CD4-positive, alpha-beta T cell (primary cell): ENCODE results near the gene MEX3A. TPM values are rescaled to one million over a fixed set of nuclear protein-coding genes. Genes with fewer than 3 reads are reported as not detected.
"Not testable (repeated sequence)": the region's sequence is repeated elsewhere in the genome, so short reads cannot be mapped to it uniquely, and the experiment has no call there.

ENCODE experiments used
- ATAC-seq: fragments of 200-7000 bp; cut with Tn5 transposase; one replicate; pipeline ENCODE4 v1.10.0; 2022; ENCODE audit warnings: mild to moderate bottlenecking; ENCODE audit not compliant: poor library complexity
- CTCF ChIA-PET: fragments of 350-600 bp; sonication (Branson Sonifier 250); formaldehyde crosslinking; loops from one replicate; lab custom pipeline; 2021; ENCODE audit warnings: antibody characterized with exemption, inconsistent platforms; lab: Charles Lee
- POLR2A ChIA-PET: fragments of 350-600 bp; sonication (Branson Sonifier 250); formaldehyde crosslinking; loops from one replicate; lab custom pipeline; 2021; ENCODE audit warnings: antibody characterized with exemption, inconsistent platforms; lab: Charles Lee
- DNase-seq, 14 experiments: peaks; one replicate each; pipeline ENCODE4 v3.0.0-alpha.2; 2013 to 2020; ENCODE audit warnings: mixed read lengths in 2 of 14
- H3K27ac ChIP-seq, 2 donors: one replicate each; pipeline versions ENCODE4 v1.5.1 to v1.7.0; 2013; ENCODE audit warnings: low read length in 2 of 2, low read depth in 1 of 2, mild to moderate bottlenecking in 1 of 2
- H3K27me3 ChIP-seq, 2 experiments: 1 replicate in 1 of 2; 2 replicates in 1 of 2; pipeline versions ENCODE4 v1.6.1 to v1.7.0; 2013; ENCODE audit warnings: low read length in 2 of 2, control low read depth in 1 of 2, mild to moderate bottlenecking in 1 of 2, moderate library complexity in 1 of 2; ENCODE audit not compliant: insufficient read depth in 2 of 2, control insufficient read depth in 1 of 2
- H3K36me3 ChIP-seq: one replicate; pipeline ENCODE4 v1.6.1; 2013; ENCODE audit warnings: low read length, control low read depth; ENCODE audit not compliant: insufficient read depth
- H3K4me1 ChIP-seq: one replicate; pipeline ENCODE4 v1.6.1; 2013; ENCODE audit warnings: low read length, control low read depth; ENCODE audit not compliant: insufficient read depth
- H3K4me3 ChIP-seq: one replicate; pipeline ENCODE4 v1.5.1; 2013; ENCODE audit warnings: mild to moderate bottlenecking, low read length, moderate library complexity
- H3K9me3 ChIP-seq, 2 experiments: 1 replicate in 1 of 2; 2 replicates in 1 of 2; pipeline versions ENCODE4 v1.6.1 to v1.7.0; 2013; ENCODE audit warnings: low read length in 2 of 2, mild to moderate bottlenecking in 2 of 2, control low read depth in 1 of 2, moderate library complexity in 1 of 2; ENCODE audit not compliant: control insufficient read depth in 1 of 2, insufficient read depth in 1 of 2
- H3K27ac Mint-ChIP-seq: one replicate; pipeline ENCODE4 v1.8.0; 2020; ENCODE audit warnings: mixed read lengths
- H3K27me3 Mint-ChIP-seq: one replicate; pipeline ENCODE4 v1.8.0; 2021; ENCODE audit warnings: mixed read lengths
- H3K36me3 Mint-ChIP-seq: one replicate; pipeline ENCODE4 v1.8.0; 2021; ENCODE audit warnings: low read depth, mixed read lengths
- H3K4me1 Mint-ChIP-seq: one replicate; pipeline ENCODE4 v1.8.0; 2021; ENCODE audit warnings: low read depth, mixed read lengths
- H3K4me3 Mint-ChIP-seq: one replicate; pipeline ENCODE4 v1.8.0; 2020; ENCODE audit warnings: mild to moderate bottlenecking, mixed read lengths
- H3K9me3 Mint-ChIP-seq: one replicate; pipeline ENCODE4 v1.8.0; 2020; ENCODE audit warnings: mixed read lengths
- intact Hi-C, 2 experiments: fragments of 100-400 bp; cut with DNase I in 1 of 2; cut with micrococcal nuclease in 1 of 2; formaldehyde crosslinking; loops; one replicate each; pipeline versions ENCODE4 v1.15.1 to v1.9.0; 2023 to 2025; cut with DNase I, micrococcal nuclease
- total RNA-seq, 174 experiments: library from RNA in 2 of 174; stranded (reverse) in 2 of 174; gene quantifications; one replicate each; pipeline ENCODE4 v1.2.3 and lab custom pipeline; 2021 to 2026
- TF ChIP-seq, protein P1 (sequence below): fragments of 200-600 bp; IDR thresholded peaks from one replicate; pipeline ENCODE4 v1.8.0; 2022; ENCODE audit warnings: antibody characterized with exemption, mild to moderate bottlenecking

MEX3A gene
- total RNA-seq, 2 experiments from 2014 or later, result 0.27 to 0.36 TPM

DNA sequence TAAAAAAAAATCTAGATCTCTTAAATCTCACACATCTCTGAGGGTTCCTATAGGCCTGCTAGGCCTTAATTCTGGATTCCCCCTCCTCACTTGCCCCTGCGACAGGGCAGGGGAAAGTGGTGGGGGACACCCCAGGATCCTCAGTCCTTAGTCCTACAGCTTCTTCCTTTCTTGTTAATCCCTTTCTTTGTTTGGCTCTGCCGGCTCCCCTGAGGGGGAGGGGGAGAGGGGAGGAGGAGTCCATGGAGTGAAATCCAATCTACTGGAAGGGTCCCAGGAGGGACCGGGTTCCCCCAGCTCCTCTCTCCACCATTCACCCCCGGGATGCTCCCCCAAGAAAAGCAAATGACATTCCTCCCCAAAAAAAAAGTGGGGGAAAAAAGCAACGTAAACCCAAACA lies 8.5 kb downstream of the MEX3A start:
- Mint-ChIP-seq H3K27ac (no peak overlapping the region), H3K27me3 (no peaks in the 10 kb centered on the region), H3K4me1 (no peaks in the 10 kb centered on the region), H3K4me3 (no peak overlapping the region), H3K9me3 (no peaks in the 10 kb centered on the region), H3K36me3 (no peaks in the 10 kb centered on the region)
- TF ChIP-seq, protein P1, sequence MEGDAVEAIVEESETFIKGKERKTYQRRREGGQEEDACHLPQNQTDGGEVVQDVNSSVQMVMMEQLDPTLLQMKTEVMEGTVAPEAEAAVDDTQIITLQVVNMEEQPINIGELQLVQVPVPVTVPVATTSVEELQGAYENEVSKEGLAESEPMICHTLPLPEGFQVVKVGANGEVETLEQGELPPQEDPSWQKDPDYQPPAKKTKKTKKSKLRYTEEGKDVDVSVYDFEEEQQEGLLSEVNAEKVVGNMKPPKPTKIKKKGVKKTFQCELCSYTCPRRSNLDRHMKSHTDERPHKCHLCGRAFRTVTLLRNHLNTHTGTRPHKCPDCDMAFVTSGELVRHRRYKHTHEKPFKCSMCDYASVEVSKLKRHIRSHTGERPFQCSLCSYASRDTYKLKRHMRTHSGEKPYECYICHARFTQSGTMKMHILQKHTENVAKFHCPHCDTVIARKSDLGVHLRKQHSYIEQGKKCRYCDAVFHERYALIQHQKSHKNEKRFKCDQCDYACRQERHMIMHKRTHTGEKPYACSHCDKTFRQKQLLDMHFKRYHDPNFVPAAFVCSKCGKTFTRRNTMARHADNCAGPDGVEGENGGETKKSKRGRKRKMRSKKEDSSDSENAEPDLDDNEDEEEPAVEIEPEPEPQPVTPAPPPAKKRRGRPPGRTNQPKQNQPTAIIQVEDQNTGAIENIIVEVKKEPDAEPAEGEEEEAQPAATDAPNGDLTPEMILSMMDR, result no peak
- CTCF ChIA-PET, result no interaction called here
- Histone ChIP-seq H3K36me3 (no peaks in the 10 kb centered on the region), H3K4me1 (no peaks in the 10 kb centered on the region), H3K9me3 (no peaks in the 10 kb centered on the region), H3K27me3 (no peaks in the 10 kb centered on the region), H3K27ac (no peak overlapping the region), H3K4me3 (no peak overlapping the region)
- POLR2A ChIA-PET, result no interaction called here
- intact Hi-C loops, result no loop called here
- ATAC-seq (no peak), DNase-seq (no peak)

DNA sequence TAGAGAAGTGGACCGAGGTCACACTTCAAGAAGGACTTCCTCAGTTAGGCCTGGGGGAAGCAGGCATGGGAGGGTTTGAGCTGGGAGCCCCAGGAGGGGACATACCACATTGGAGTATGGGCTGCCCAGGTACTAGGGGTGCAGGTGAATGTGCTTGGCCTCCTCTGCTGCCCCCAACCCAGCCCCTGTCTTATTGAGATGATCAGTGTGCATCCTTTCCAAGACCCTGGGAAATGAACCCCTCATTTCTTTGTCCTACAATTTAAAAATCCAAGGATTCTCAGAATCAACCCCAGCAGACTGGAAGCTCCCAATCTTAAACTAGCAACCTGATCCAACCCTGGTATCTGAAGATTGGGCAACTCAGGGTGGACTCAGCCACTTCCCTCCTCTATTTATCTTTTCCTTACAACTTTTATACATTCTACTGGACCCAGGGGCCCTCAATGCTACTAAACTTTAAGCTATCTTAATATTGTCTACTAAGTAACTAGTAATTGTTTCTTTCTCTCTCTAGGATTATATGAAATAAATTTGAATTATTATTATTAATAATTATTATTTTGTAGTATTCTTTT lies 9.1 kb downstream of the MEX3A start:
- Mint-ChIP-seq H3K4me3 (no peak overlapping the region), H3K36me3 (no peaks in the 10 kb centered on the region)

DNA sequence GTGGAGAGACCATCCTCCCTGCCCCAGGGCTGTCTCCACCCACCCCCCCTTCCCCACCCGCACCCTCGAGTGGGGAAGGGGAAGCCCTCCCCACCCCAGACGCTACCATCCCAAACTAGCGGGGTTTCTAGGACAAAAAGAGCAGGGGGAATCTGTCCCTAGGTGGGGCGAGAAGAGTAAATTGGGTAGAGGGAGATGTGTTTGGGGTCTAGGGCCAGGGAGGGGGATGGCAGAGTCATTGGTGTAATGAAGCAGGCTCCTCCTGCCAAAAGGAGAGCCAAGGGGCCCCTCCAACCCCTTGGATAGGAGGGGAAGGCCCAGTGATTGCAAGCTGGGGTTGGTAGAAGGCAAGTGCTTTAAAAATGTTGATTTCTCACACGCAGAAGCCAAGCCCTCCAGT lies 10.0 kb downstream of the MEX3A start:
- no peak overlapping the region for H3K4me3 ChIP-seq
- no peak overlapping the region for H3K27ac ChIP-seq
- intact Hi-C loops, result no loop called here
- Mint-ChIP-seq H3K4me1 (no peaks in the 10 kb centered on the region), H3K9me3 (no peaks in the 10 kb centered on the region), H3K4me3 (no peak overlapping the region), H3K27me3 (no peaks in the 10 kb centered on the region), H3K27ac (no peak overlapping the region), H3K36me3 (no peaks in the 10 kb centered on the region)
- no peak for DNase-seq
- H3K27me3 ChIP-seq, result no peaks in the 10 kb centered on the region
- ATAC-seq, result no peak
- TF ChIP-seq, protein P1, result no peak
- H3K4me1 ChIP-seq, result no peaks in the 10 kb centered on the region
- no peaks in the 10 kb centered on the region for H3K9me3 ChIP-seq
- no peaks in the 10 kb centered on the region for H3K36me3 ChIP-seq
- POLR2A ChIA-PET, result no interaction called here
- CTCF ChIA-PET, result no interaction called here

More for the DNA sequence above, 9.1 kb downstream of the MEX3A start:
- Mint-ChIP-seq H3K27me3 (no peaks in the 10 kb centered on the region), H3K9me3 (no peaks in the 10 kb centered on the region), H3K4me1 (no peaks in the 10 kb centered on the region), H3K27ac (no peak overlapping the region)
- intact Hi-C loops, result no loop called here
- ChIA-PET POLR2A (no interaction called here), CTCF (no interaction called here)
- TF ChIP-seq, protein P1, result no peak
- no peaks in the 10 kb centered on the region for H3K9me3 ChIP-seq
- no peaks in the 10 kb centered on the region for H3K27me3 ChIP-seq
- H3K4me1 ChIP-seq, result no peaks in the 10 kb centered on the region
- no peaks in the 10 kb centered on the region for H3K36me3 ChIP-seq
- no peak overlapping the region for H3K4me3 ChIP-seq
- H3K27ac ChIP-seq, result no peak overlapping the region
- ATAC-seq (no peak), DNase-seq (no peak)

DNA sequence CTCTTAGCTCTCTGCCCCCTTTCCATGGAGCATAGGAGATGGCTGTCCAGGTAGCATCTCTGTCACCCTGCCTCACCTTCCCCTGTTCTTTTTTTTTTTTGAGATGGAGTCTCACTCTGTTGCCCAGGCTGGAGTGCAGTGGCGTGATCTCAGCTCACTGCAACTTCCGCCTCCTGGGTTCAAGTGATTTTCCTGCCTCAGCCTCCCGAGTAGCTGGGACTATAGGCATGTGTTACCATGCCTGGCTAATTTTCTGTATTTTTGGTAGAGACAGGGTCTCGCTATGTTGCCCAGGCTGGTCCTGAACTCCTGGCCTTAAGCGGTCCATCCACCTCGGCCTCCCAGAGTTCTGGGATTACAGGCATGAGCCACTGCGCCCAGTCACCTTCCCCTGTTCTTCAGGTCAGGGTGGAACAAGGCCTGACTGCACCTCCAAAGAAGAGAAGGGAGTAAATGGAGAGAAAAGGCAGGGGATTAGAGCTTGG lies 10.9 kb downstream of the MEX3A start:
- H3K27ac ChIP-seq, ATAC-seq, intact Hi-C loops, H3K4me1 Mint-ChIP-seq, POLR2A ChIA-PET, H3K9me3 ChIP-seq, H3K36me3 Mint-ChIP-seq, H3K4me3 ChIP-seq, H3K4me1 ChIP-seq, H3K27me3 ChIP-seq, CTCF ChIA-PET, H3K4me3 Mint-ChIP-seq, H3K36me3 ChIP-seq, H3K27me3 Mint-ChIP-seq, H3K9me3 Mint-ChIP-seq, DNase-seq, H3K27ac Mint-ChIP-seq: not testable (repeated sequence)
